ENCODE data around the gene HOXB8. TPM values are rescaled to one million over a fixed set of nuclear protein-coding genes. Genes with fewer than 3 reads are reported as not detected.

The HOXB8 gene
- total RNA-seq, 2 donors from 2014 or later, result not detected

DNA sequence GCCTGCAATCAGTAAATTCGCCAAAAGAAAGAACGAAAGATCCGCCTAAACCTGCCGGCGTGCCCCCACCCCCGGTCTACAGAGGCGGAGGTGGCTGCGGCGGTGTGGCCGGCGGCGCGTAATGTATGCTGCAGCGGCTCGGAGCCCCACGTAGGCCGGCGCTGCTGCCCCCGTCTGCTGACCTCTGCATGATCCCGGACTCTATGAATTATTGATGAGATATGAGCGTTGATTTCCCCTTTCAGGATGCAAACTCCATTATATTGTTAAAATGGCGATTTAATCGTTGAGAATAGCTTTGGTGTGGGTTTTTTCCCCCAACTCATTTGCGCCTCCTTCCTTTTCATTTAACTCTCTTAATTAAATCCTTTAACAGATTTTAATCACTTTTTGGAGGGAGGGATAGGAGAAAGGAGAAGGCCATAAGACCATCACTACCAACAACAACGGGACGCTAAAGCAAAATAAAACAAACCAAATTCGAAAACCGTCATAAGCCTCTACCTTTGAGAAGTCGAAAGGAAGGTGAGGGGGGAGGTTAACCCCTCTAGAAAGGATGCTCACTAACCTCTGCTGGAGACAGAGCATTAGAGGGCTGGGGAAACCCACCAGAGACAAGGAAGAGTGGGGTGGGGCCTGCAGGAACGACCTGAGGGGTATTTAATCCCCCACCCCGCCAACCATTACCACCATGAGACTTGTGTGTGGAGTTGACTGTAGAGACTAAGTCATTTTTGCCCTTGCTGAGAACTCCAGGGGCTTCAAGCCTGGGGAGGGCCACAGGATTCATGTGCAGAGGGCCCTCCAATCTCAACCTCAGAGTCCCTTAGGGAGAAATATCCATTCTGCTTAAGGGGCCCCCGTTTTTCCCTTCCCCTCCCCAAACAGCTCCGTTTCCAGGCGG is 28.5 kb downstream of the HOXB8 start:
- H3K27ac ChIP-seq (ENCODE audit: low read depth, low read length), result no peak overlapping the region
- H3K4me1 ChIP-seq (ENCODE audit: control insufficient read depth, insufficient read depth, low read length), result peaks cover 3% of the 10 kb centered on the region
- H3K27ac Mint-ChIP-seq, result no peak overlapping the region
- peaks cover 7% of the 10 kb centered on the region for H3K4me1 Mint-ChIP-seq
- H3K9ac ChIP-seq (ENCODE audit: extremely low read depth, low read length, poor library complexity, severe bottlenecking), result no peak overlapping the region
- 3 to 8% methylated on average over 6 to 27 of the region's 34 CpGs for WGBS, 2 experiments (ENCODE audit: insufficient coverage in 1 of 2, insufficient read length in 1 of 2)
- H3K36me3 ChIP-seq (ENCODE audit: control insufficient read depth, insufficient read depth, low read length), result no peaks in the 10 kb centered on the region
- peak; percentile 66 for DNase-seq
- H3K27me3 ChIP-seq (ENCODE audit: control insufficient read depth, insufficient read depth, low read length, poor library complexity, severe bottlenecking), result peaks cover 100% of the 10 kb centered on the region
- H3K9me3 ChIP-seq (ENCODE audit: control insufficient read depth, low read length), result no peaks in the 10 kb centered on the region
- TF ChIP-seq, protein P1, sequence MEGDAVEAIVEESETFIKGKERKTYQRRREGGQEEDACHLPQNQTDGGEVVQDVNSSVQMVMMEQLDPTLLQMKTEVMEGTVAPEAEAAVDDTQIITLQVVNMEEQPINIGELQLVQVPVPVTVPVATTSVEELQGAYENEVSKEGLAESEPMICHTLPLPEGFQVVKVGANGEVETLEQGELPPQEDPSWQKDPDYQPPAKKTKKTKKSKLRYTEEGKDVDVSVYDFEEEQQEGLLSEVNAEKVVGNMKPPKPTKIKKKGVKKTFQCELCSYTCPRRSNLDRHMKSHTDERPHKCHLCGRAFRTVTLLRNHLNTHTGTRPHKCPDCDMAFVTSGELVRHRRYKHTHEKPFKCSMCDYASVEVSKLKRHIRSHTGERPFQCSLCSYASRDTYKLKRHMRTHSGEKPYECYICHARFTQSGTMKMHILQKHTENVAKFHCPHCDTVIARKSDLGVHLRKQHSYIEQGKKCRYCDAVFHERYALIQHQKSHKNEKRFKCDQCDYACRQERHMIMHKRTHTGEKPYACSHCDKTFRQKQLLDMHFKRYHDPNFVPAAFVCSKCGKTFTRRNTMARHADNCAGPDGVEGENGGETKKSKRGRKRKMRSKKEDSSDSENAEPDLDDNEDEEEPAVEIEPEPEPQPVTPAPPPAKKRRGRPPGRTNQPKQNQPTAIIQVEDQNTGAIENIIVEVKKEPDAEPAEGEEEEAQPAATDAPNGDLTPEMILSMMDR (conservative IDR thresholded peaks at IDR 0.05), result no peak
- peak overlapping the region; percentile 11 for H3K4me3 ChIP-seq (ENCODE audit: low read length)
- H3K4me3 Mint-ChIP-seq, result no peak overlapping the region
- H3K27me3 Mint-ChIP-seq (ENCODE audit: insufficient read depth), result peaks cover 100% of the 10 kb centered on the region
- H3K9me3 Mint-ChIP-seq, result no peaks in the 10 kb centered on the region
- no peaks in the 10 kb centered on the region for H3K36me3 Mint-ChIP-seq (ENCODE audit: low read depth)

DNA sequence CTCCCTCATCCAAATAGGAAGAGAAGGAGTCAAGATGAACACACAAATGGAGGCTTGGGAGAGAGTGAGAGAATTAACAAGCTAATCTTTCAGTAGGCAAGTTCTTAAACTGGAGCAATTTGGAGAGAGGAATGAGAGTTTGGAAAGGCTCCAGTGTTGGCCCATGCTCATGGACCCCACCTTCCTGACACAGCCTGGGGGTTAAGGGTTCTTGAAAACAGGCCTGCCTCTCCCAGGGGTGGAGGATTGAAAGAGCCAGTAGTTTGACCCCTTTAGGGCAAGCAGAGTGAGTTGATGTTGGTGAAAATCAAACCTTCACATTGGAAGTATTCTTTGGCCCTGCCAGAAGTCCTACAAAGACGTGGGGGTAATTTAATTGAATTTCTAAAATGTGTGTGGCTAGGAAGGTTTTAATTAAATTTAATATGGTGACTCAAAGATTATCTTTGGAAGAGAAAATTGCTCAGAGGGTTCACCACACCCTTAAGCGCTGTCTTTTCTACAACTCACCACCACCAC is 30.8 kb downstream of the HOXB8 start:
- 14 to 33% methylated on average over 1 to 2 of the region's 2 CpGs for WGBS, 2 experiments (ENCODE audit: insufficient coverage in 1 of 2, insufficient read length in 1 of 2)
- H3K9ac ChIP-seq (ENCODE audit: extremely low read depth, low read length, poor library complexity, severe bottlenecking), result no peak overlapping the region
- no peak overlapping the region for H3K4me3 Mint-ChIP-seq

DNA sequence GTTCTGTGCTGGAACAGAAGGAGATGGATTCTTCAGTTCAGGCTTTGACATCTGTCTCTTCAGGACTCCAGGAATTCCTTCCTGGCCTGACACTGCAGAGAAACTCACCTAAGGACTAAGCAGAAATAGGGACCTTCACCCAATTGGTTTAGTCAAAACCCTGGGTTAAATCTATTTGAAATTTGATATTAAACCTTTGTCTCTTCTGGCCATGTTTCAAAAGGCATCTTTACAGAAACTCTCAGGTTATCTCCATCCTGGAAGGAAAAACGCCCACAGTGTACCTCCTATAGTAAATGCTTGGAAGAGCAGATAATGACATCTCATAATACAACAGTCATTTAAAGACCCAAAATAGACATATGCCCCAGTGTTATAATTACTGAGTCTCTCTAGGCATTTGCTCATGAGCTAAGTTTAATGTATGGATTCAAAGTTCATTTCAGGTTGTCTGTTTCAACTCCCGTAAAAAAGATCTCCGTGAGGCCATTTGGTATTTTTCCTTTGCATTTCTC is 31.3 kb downstream of the HOXB8 start:
- no peak for DNase-seq
- TF ChIP-seq, protein P1 (conservative IDR thresholded peaks at IDR 0.05), result no peak
- no peaks in the 10 kb centered on the region for H3K9me3 Mint-ChIP-seq
- Histone ChIP-seq H3K4me1 (ENCODE audit: control insufficient read depth, insufficient read depth, low read length) (peaks cover 3% of the 10 kb centered on the region), H3K27ac (ENCODE audit: low read depth, low read length) (no peak overlapping the region), H3K27me3 (ENCODE audit: control insufficient read depth, insufficient read depth, low read length, poor library complexity, severe bottlenecking) (peaks cover 100% of the 10 kb centered on the region), H3K36me3 (ENCODE audit: control insufficient read depth, insufficient read depth, low read length) (no peaks in the 10 kb centered on the region), H3K9me3 (ENCODE audit: control insufficient read depth, low read length) (no peaks in the 10 kb centered on the region), H3K9ac (ENCODE audit: extremely low read depth, low read length, poor library complexity, severe bottlenecking) (no peak overlapping the region), H3K4me3 (ENCODE audit: low read length) (no peak overlapping the region)
- peaks cover 100% of the 10 kb centered on the region for H3K27me3 Mint-ChIP-seq (ENCODE audit: insufficient read depth)
- WGBS, 2 experiments (ENCODE audit: insufficient coverage in 1 of 2, insufficient read length in 1 of 2), result 27 to 36% methylated on average over 2 to 3 of the region's 3 CpGs
- no peak overlapping the region for H3K4me3 Mint-ChIP-seq
- no peaks in the 10 kb centered on the region for H3K36me3 Mint-ChIP-seq (ENCODE audit: low read depth)
- peaks cover 9% of the 10 kb centered on the region for H3K4me1 Mint-ChIP-seq
- H3K27ac Mint-ChIP-seq, result no peak overlapping the region

More for the DNA sequence above, 30.8 kb downstream of the HOXB8 start:
- H3K9me3 ChIP-seq (ENCODE audit: control insufficient read depth, low read length), result no peaks in the 10 kb centered on the region
- H3K27me3 Mint-ChIP-seq (ENCODE audit: insufficient read depth), result peaks cover 100% of the 10 kb centered on the region
- no peak overlapping the region for H3K27ac Mint-ChIP-seq
- no peaks in the 10 kb centered on the region for H3K36me3 Mint-ChIP-seq (ENCODE audit: low read depth)
- no peaks in the 10 kb centered on the region for H3K9me3 Mint-ChIP-seq
- no peak for DNase-seq
- H3K4me1 Mint-ChIP-seq, result peaks cover 7% of the 10 kb centered on the region
- TF ChIP-seq, protein P1 (conservative IDR thresholded peaks at IDR 0.05), result no peak
- H3K4me3 ChIP-seq (ENCODE audit: low read length), result no peak overlapping the region
- no peak overlapping the region for H3K27ac ChIP-seq (ENCODE audit: low read depth, low read length)
- H3K27me3 ChIP-seq (ENCODE audit: control insufficient read depth, insufficient read depth, low read length, poor library complexity, severe bottlenecking), result peaks cover 100% of the 10 kb centered on the region
- H3K4me1 ChIP-seq (ENCODE audit: control insufficient read depth, insufficient read depth, low read length), result peaks cover 3% of the 10 kb centered on the region
- H3K36me3 ChIP-seq (ENCODE audit: control insufficient read depth, insufficient read depth, low read length), result no peaks in the 10 kb centered on the region
